NCI-H187 treated with DMSO at 0.1 percent for 48 hours (cell line): ENCODE measurements around the gene CXCR5.

Source experiments
- DNase-seq: peaks from one replicate; lab custom pipeline; 2025; lab: John Stamatoyannopoulos, UW

The CXCR5 gene

GRCh38 chr11:118912742-118913410 lies 29.2 kb downstream of the CXCR5 start:
- DNase-seq, result no peak

DNA sequence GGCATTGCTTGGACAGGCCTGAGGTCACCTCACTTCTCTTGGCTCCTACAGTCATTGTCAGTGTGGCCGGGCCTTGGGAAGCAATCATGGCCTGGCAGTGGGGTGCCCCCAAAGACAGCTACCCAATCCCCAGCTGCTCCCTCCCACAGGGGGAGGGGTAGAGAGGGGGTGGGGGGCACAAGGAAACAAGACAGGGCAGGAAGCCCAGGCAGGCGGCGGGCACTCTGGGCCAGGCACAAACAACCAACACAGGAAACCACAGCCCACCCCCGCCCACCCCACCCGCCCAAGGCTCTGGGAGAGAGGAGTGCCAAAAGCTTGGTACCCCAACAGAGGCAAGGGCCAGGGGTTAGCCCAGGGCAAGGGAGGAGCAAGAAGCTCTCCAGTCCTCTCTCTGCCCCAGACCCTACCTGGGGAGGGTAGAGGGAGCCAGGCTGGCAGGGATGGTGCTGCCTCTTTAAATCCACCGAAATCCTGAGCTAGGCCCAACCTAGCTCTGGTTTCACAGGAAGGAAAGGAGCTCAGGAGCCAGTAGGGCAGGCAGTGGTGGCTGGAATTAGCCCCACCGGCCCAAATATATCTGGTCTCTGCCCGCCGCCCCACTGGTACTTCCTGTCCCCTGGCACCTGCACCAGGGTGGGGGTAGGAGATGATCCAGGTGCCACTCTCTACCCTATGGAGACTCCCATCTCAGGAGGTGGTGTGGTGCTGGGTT lies 29.9 kb downstream of the CXCR5 start:
- DNase-seq, result no peak

GRCh38 chr11:118914178-118914918 lies 30.7 kb downstream of the CXCR5 start:
- DNase-seq, result no peak

DNA sequence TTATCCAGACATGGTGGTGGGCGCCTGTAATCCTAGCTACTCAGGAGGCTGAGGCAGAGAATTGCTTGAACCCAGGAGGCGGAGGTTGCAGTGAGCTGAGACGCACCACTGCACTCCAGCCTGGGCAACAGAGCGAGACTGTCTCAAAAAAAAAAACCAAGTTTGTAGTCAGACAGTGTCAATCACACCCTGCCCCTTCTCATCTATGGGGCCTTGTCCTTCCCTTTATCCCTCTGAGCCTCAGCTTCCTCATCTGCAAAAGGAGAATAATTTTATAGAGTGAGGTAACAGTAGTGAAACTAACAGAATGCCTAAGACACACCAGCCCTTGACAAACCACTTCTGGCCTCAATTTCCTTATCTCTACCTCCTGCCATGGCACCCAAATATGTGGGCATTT lies 31.3 kb downstream of the CXCR5 start:
- no peak for DNase-seq

DNA sequence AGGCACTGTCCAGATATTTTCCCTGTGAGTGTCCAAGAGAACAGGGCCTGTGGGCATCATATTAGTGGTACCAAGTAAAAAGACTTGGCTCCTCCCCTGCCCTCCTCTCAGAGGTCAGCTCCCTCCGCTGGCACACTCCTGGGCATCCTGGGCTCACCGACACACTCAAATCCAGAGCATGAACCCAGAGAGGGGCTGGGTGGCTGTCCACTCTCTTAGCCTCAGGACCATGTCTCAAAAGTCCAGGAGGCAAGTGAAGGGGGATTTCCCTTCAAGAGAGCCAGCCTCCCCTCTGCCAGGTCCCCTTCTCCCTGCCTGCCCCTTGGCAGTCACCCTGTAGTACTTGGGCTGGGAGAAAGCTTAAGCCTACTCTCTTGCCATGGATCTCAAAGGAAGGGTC lies 31.7 kb downstream of the CXCR5 start:
- DNase-seq, result no peak

- DNase-seq, result no peak
Measured at GRCh38 chr11:118915941-118916841, 32.5 kb downstream of the CXCR5 start.

- DNase-seq, result no peak
Measured at GRCh38 chr11:118916842-118917388, 33.2 kb downstream of the CXCR5 start.

GRCh38 chr11:118917481-118918127 lies 33.9 kb downstream of the CXCR5 start:
- no peak for DNase-seq

GRCh38 chr11:118918128-118918685 lies 34.5 kb downstream of the CXCR5 start:
- DNase-seq, result no peak

DNA sequence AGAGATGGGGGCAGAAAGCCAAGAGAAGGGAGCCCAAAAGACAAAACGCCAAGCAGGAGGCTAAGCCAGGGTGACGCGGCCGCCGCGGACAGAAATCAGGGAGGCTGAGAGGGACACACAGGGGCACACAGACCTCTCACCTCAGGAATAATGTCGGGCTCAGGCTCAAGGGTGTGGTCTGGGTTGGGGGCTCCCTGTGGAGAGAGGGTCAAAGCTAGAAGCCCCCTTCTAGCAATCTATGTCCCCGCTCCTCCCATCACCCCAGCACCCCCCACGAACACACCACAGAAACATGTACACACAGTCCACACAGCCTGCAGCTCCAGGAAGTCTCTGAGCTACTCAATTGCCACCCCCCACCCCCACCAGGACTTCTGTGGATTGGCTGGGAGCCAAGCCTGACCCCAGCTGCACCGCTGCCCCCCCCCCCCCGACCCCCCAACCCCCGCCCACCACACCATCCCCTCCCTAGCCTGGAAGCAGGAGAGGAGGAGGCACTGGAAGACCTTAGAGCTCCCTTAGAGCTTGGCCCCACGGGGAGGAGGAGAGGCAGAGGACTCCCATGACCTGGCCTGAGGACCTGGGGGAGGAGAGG lies 35.1 kb downstream of the CXCR5 start:
- DNase-seq, result no peak

DNA sequence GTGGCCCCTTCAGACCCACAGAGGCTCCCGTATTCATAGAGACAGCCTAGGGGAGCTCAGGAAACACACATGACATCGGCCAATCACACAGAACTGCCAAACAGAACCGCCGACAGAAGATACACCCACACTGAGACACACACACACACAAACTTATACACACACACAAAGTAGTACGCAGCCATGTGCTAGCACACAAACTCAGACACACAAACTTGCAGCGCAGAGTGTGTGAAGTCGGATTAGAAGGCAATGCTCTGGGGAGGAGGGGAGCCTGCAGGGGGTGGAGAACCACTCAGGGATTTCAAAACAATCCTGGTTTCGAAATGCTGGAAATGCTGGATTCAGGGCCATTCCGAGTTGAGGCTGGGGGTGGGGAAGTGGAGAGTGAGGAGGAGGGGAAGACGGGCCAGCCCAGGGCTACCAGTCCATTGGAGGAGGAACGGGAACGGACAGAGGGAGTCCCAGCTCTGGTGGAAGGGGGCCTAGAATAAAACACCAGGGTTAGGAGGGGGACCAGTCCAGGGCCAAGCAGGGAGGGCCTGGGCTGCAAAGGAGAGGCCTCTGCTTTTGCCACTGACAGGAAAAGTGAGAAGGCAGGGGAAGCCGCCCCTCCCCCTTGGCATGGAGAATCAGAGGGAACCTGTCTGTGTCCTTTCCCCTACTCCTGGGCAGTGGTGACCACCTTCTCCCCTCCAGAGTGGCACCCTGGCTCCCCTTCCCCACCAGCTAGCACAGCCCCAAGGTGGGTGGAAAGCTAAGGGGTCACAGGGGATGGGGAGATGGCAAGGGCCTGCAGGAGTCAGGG lies 37.6 kb downstream of the CXCR5 start:
- DNase-seq, result no peak

DNA sequence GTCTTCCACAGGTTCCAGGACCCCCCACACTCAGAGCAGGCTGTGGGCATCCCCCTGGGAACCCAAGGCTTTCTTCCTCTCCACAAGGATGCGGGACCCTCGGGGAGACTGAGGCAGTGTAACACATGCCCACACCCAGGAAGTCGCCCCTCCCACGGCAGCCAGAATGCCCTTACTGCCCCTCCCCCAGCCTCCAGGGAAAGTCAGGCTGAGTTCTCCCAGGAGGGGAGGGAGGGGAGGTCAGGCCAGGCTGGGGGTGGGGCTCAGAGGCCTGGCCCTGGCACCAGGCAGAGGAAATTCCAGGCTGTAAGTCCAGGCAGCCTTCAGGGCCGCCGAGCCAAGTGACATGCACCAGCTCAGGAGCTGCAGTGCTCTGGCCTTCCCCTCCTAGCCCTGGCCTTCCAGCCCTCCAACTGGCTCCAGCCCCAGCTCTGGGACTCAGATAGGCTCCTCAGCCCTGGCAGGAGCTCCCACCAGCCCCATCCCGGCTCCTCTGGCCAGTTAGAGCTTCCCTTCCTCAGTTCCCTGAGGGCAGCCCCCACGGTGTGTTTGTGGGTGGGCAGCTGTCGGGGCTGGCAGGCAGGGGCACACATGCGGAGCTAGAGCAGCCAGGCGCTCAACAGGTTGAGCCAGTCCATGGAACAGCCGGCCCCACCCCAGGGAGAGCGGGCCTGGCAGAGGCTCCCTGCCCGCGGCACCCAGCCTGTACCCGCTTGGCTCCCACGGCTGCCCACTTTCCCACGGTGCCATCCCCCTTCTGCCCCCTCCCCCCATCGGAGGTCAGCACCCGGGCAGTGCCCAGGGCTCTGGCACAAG lies 38.4 kb downstream of the CXCR5 start:
- DNase-seq, result no peak

GRCh38 chr11:118922745-118923627 lies 39.3 kb downstream of the CXCR5 start:
- no peak for DNase-seq

DNA sequence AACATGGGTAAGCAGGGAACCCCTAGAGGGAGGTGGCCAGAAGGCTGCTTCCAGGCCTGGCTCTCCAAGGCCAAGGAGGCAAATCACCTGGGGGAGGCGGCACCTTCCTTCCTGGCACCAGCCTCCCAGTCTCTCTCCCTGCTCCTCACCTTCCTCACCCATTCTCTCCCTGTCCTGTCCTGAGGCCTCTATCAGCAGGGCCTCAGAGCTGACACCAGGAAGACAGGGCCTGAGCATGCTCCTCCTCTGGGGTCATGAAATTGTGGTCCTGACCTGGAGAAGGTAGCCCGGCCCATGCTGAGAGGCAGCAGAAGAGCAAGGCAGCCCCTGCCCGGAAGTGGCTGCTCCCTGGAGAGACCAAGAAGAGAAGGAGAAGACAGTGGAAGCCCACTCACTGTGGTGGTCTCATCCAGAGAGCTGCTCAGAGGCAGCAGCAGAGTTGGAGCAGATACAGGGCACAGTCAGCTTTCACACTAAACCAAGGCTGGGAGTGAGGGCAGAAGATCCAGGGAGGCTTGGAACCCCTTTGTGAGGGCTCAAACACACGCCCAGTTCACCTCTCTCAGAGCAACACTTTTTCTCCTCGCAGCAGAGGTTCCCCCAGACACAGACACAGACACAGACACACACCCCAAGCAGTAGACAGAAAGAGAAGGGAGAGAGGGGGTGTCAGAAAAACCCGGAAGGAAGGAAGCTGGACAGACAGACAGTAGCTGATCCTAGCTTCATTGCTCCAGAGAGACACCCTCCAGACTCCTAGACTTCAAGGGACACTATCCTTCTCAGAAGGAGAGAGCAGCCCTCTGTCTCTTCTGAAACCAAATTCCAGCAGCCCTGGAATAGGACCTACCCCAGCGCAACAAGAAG lies 40.3 kb downstream of the CXCR5 start:
- DNase-seq, result no peak

DNA sequence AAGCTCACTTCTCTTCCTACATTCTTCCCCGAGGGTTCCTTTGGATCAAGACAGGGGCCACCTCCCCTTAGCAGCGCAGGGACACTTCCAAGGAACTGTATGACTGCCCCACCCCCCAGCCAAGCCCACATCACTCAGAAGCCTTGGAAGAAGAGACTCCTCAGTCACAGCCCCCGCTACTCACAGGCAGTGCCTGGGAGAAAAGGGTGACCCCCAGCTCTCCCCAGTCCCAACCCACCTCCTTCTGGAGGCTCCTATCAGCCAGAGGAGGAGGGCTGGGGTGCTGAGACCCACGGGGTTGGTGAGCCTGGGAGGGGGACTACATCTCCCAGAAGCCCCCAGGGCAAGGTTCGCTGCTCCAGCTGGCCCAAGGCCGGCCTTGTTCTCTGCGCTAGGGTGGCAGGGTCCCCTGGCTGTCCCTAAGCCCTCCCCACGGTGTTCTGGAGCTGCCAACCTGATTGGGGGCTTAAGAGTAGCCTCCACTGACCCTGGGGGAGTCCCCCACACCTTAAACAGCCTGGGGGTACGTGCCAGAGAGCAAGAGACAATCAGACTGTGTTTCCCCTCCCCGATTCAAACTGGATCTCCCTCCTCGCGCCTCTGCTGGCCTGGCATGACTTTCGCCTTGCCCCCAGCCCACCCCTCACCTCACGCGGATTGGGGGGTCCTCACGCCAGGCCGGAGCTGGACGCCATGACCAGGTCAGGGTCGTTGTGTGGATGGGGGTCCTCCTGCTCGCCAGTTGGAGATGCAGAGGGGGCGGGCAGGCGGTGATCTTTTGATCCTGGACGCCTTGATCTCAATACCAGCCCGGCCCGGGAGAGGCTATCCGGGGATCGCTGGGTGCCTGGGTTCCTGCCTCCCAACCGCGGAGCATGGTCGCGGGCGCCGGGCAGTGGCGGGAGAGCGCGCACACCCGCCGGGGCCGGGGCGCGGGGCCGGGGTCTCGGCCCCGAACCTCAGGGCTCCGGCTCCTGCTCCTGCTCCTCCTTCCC lies 41.2 kb downstream of the CXCR5 start:
- DNase-seq, result no peak
